Renal pelvis (tissue), 12 donors: ENCODE results near the gene TM9SF3. TPM values are rescaled to one million over a fixed set of nuclear protein-coding genes. Genes with fewer than 3 reads are reported as not detected.

ENCODE experiments used
- DNase-seq: peaks from one replicate; pipeline ENCODE4 v3.0.0-alpha.2; 2013
- long read RNA-seq, 16 experiments: transcript quantifications; one replicate each; lab custom pipeline, GENCODE V29; 2026
- polyA plus RNA-seq, 3 donors: library from polyadenylated mRNA; unstranded; fragments of 120-200 nt; gene quantifications; one replicate each; pipeline ENCODE4 v1.2.1, GENCODE V29; 2013; ENCODE audit not compliant: insufficient read length in 3 of 3

TM9SF3 gene
- polyA plus RNA-seq, result 100 to 1,000 TPM; 172 to 194 (median 185) TPM
- long read RNA-seq, donor 1, full-length matches to known transcripts, result 43 of 68 reads
- long read RNA-seq, donor 1, partial matches to known transcripts, result 25 of 68 reads
- long read RNA-seq, donor 1, other reads (novel, unspliced or antisense), result 0 of 68 reads
- long read RNA-seq, donor 2, full-length matches to known transcripts, result 38 of 65 reads
- long read RNA-seq, donor 2, partial matches to known transcripts, result 27 of 65 reads
- long read RNA-seq, donor 2, other reads (novel, unspliced or antisense), result 0 of 65 reads
- long read RNA-seq, donor 3, full-length matches to known transcripts, result 40 of 63 reads
- long read RNA-seq, donor 3, partial matches to known transcripts, result 23 of 63 reads
- long read RNA-seq, donor 3, other reads (novel, unspliced or antisense), result 0 of 63 reads
- long read RNA-seq, donor 4, full-length matches to known transcripts, result 29 of 45 reads
- long read RNA-seq, donor 4, partial matches to known transcripts, result 16 of 45 reads
- long read RNA-seq, donor 4, other reads (novel, unspliced or antisense), result 0 of 45 reads
- long read RNA-seq, donor 5, full-length matches to known transcripts, result 22 of 96 reads
- long read RNA-seq, donor 5, partial matches to known transcripts, result 74 of 96 reads
- long read RNA-seq, donor 5, other reads (novel, unspliced or antisense), result 0 of 96 reads
- long read RNA-seq, donor 6, full-length matches to known transcripts, result 45 of 78 reads
- long read RNA-seq, donor 6, partial matches to known transcripts, result 33 of 78 reads
- long read RNA-seq, donor 6, other reads (novel, unspliced or antisense), result 0 of 78 reads
- long read RNA-seq, donor 7, full-length matches to known transcripts, result 58 of 73 reads
- long read RNA-seq, donor 7, partial matches to known transcripts, result 15 of 73 reads
- long read RNA-seq, donor 7, other reads (novel, unspliced or antisense), result 0 of 73 reads
- long read RNA-seq, donor 8, full-length matches to known transcripts, result 19 of 24 reads
- long read RNA-seq, donor 8, partial matches to known transcripts, result 5 of 24 reads
- long read RNA-seq, donor 8, other reads (novel, unspliced or antisense), result 0 of 24 reads
- long read RNA-seq, donor 9, full-length matches to known transcripts, result 32 of 57 reads
- long read RNA-seq, donor 9, partial matches to known transcripts, result 25 of 57 reads
- long read RNA-seq, donor 9, other reads (novel, unspliced or antisense), result 0 of 57 reads
- long read RNA-seq, donor 10, full-length matches to known transcripts, result 25 of 69 reads
- long read RNA-seq, donor 10, partial matches to known transcripts, result 44 of 69 reads
- long read RNA-seq, donor 10, other reads (novel, unspliced or antisense), result 0 of 69 reads
- long read RNA-seq, donor 11, full-length matches to known transcripts, result 30 of 37 reads
- long read RNA-seq, donor 11, partial matches to known transcripts, result 7 of 37 reads
- long read RNA-seq, donor 11, other reads (novel, unspliced or antisense), result 0 of 37 reads
- long read RNA-seq, donor 12, full-length matches to known transcripts, result 56 of 87 reads
- long read RNA-seq, donor 12, partial matches to known transcripts, result 25 of 87 reads
- long read RNA-seq, donor 12, other reads (novel, unspliced or antisense), result 6 of 87 reads
- long read RNA-seq, donor 13, full-length matches to known transcripts, result 18 of 32 reads
- long read RNA-seq, donor 13, partial matches to known transcripts, result 14 of 32 reads
- long read RNA-seq, donor 13, other reads (novel, unspliced or antisense), result 0 of 32 reads
- long read RNA-seq, donor 14, result 0 reads
- long read RNA-seq, donor 15, full-length matches to known transcripts, result 99 of 144 reads
- long read RNA-seq, donor 15, partial matches to known transcripts, result 40 of 144 reads
- long read RNA-seq, donor 15, other reads (novel, unspliced or antisense), result 5 of 144 reads
- long read RNA-seq, donor 16, full-length matches to known transcripts, result 40 of 66 reads
- long read RNA-seq, donor 16, partial matches to known transcripts, result 26 of 66 reads
- long read RNA-seq, donor 16, other reads (novel, unspliced or antisense), result 0 of 66 reads

DNA sequence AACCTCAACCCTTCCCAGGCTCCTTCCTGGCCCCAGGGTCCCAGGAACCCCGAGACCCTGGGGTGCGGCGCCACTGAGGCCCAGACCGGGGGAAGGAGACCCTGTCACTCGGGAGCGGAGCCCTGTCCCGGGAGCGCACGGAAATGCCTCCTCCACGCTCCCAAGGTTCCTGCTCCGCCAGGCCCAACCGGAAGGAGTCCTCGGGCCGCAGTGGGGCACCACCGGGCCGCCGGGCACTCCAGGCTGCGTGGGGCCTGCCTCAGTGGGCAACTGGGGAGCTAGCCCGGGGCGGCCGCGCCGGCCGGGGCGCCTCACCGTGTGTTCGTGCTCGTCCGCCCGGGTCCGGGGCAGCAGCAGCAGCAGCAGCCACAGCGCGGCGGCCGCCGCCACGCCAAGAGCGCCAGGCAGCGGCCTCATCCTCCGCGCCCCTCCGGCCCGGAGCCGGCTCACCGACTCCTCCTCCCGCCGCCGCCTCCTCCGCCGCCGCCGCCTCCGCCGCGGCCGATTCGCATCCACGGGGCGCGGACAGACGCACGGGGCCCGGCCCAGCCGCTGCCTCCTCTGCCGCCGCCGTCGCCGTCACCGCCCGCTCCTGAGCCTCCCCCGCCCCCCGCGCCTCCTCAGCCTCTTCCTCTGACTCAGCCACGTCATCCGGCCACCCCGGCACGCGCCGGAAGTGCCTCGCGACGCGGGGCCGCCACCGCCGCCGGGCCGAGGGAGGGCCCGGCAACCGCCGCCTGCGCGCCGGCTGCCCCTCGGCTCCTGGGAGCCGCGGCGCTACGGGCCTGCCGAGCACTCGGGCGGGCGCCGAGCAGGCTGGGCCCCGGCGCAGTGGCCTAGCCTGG, at the start of gene TM9SF3:
Gene TM9SF3 (minus strand): TSS at position 594 of the 845 bp plus-strand sequence. CDS start 177 bp downstream, at position 417.
- DNase-seq, result peak; percentile 88

- DNase-seq, result no peak
Measured at GRCh38 chr10:96636551-96636950, 49.7 kb upstream of the TM9SF3 start.

DNA sequence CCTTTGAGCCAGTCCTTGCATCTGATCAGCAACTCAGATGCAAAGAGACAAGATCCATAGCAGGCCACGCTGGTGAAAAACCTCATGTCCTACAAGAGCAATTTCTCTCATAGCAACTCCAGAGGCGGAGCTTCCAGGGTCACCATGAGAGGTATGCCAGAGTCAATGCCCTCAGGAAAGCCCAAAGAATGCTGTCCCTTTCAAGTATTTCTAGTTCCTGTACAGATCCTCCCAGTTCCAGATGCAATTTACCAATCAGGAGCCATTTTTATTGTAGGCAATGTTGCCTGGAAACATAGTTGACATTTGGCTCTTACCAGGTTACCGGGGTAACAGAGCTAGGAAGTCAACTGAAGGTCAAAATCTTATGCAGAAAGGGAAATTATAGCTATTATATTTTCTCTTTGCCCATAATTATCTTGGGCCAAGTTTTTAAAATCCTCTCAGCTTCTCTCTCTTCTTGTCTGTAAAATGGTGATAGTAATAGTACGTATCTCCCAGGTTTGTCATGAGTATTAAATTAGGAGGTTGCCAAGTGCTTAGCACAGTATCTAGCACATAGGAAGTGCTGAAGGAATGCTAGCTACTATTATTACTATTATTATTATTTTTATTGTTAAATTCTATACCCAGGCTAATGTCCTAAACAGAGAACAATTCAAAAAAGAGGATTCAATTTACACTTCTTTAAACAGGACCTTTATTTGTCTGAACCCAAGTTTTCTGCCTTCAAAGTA, 46.3 kb upstream of the TM9SF3 start:
- peak; percentile 54 for DNase-seq

DNA sequence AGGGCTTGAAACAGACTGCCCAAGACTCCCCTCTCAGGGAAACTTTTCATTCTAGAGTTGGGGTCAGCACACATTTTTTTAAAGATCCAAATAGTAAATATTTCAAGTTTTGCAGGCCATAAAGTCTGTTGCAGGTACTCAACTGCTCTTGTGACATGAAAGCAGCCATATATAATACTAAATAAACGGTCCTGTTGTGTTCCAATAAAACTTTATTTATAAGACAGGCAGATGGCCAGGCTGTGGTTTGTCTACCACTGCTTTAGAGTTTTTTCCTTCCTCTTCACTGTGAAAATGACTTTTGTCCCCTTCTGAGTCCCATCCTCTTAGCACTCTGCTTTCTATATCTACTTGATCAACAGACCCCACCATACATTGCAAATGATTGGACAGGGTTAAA, 40.5 kb upstream of the TM9SF3 start:
- no peak for DNase-seq

GRCh38 chr10:96626795-96627194, 40.0 kb upstream of the TM9SF3 start:
- no peak for DNase-seq

- no peak for DNase-seq
Measured at GRCh38 chr10:96625173-96625572, 38.4 kb upstream of the TM9SF3 start.

DNA sequence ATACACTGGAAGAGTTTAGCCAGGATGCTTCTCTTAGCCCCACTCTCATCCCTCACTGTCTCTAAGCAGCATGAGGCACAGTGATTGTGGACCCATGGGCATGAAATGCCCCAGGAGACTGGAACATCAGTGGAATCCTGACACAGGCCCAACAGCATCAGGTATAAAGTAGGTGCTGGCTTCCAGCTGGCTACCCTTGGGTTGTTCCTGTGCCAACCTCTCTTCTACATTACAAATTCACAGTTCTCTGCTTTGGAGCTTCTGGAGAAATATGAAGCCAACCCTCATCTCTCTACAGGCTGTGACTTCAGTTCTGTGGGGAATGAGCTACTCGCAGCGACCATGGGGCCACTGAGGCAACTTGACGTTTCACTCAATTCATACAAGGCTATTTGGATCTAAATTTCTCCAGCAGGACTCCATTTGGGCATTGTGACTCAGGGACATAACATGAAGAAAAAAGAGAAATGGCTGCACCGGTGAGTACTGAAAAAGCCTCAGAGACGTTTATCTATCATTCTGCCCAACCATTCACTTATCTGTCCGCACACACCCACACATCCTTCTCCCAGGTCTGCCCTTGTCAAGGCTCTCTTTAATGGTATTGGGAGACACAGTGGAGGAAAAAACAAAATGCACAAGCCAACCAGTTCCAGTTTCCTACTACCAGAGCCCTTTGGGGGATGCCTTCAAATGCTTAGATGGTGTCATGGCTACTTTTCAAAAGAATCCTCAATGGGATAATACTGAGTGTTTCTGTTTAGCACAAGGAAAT, 35.4 kb upstream of the TM9SF3 start:
- DNase-seq, result no peak

DNA sequence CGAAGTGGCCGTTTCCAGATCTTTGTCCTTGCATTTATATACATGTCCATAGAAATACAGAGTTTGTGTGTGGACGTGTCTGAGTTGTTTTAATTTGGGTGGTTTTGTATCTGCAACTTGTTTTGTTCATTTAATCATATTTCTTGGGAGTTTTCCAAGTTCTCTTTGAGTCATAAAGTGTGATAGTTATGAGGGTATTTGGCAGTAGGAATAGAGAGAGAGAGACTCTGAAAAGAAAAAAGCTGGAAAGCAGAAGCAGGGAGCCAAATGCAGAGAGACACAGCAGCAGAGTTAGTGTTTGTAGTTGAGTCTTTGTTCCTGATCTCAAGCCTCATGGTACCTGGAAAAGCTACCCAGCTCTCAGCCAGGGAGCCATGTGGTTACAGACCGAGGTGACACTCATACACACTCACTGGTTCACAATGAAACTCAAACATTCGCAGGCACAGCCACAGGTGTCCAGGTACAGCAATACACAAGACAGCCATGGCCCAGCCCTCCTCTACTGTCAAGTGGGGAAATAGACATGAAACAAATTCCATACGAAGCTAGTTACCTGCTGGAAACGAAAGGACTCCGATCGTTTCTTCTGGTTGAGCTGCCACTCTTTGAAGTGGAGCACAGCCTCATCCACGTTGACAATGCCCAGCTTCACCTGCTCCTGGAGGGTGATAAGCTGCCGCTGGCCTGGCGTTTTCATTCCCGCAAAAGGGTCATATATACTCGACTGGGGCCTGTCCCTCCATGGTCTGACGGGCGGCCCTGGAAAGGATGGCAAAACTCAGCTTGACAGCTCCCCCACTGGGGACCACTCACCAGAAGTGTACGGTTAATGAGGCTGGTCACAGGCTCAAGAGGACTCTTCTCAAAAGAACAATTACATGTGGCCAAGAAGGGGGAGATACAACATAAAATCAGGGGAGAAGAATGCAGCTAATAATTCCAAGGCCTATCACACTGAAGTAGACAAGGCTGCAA, 33.3 kb upstream of the TM9SF3 start:
- no peak for DNase-seq

DNA sequence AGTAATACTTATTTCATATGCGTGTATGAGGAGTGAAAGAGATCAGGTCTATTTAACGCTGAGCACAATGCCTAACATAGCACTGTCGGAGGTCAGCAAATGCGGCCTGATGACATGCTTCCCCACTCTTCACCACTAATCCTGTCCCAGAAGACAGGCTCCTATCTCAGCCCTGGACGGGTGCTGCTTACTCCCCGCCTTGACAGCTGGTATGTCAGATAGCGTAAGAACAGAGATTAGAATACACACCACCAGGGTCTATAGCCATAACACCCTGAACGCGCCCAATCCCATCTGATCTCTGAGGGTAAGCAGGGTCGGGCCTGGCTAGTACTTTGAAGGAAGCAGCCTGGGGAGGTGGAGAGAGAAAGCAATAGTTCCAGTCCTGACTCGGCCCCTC, 32.3 kb upstream of the TM9SF3 start:
- DNase-seq, result no peak

DNA sequence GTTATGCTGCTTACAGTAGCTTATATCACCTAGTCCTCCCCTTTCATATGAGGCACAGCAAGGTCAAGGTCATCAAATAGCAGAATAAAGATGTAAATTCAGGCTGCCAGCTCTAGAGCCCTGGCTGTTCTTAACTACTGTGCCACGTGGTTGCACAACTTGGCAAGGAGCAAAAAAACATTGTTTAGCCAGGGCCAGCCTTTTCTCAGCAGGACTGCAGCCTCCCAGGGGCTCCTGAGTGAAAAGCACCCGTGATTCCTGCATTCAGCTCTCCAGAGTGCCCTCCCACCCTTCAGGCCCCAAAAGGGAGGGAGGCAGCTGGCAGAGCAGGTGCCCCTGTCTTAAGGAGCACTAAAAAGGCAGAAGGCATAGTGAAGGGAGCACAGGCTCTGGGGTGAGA, 31.8 kb upstream of the TM9SF3 start:
- DNase-seq, result no peak

GRCh38 chr10:96616961-96617360, 30.1 kb upstream of the TM9SF3 start:
- DNase-seq, result no peak

DNA sequence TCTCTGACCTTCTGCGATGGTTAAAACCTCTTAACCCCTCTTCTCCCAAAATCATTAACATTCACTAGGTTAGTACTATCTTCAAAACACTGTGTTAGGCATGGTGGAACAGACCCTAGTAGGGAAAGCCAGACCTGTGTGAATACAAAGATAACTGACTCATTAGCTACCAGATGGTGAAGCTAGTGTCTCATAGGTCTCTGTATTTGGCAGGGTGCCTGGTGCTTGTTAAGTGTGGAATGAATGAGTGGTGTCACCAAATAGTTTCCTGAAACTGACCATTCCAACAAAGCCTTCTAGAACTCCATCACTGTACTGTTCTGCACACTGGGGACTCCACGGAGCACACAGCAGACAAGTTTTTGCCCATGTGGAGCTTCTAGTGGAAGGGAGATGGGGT, 27.7 kb upstream of the TM9SF3 start:
- DNase-seq, result no peak

GRCh38 chr10:96613576-96613975, 26.8 kb upstream of the TM9SF3 start:
- DNase-seq, result no peak

DNA sequence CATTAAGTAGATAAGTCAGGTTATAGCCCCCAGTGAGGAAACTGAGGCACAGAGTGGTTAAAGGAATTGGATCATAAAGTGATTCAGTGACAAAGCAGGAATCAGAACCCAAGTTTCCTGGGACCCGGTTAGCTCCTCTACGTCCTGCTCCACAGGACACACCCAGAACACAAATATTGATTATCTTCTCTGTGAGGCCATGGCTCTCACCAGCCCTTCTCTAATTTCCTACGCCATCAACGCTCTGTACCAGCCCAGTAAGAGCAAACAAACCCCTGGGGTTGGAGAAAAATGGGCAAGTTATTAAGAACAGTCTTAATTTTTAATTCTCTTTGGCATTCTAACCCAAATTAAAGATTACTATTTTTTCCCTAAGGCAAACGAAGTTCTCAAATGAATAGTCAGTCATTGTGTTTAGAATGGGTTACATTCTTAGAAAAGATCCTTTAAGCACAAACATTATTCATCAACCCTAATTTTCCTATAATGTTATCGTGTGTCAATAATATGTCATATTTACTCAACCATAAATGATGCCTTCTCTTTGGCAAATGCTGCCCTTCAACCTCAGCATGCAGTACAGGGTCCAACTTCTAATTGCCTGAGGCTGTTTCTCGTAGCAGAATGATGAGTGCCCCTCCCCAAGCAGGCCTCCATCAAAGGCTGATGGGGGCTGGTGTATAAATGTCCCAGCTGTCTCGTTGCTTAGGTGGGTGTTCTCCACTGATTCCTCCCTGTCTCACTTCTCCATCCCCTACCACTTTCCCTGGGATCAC, 25.4 kb upstream of the TM9SF3 start:
- DNase-seq, result no peak

- DNase-seq, result no peak
Measured at GRCh38 chr10:96610817-96611216, 24.0 kb upstream of the TM9SF3 start.

DNA sequence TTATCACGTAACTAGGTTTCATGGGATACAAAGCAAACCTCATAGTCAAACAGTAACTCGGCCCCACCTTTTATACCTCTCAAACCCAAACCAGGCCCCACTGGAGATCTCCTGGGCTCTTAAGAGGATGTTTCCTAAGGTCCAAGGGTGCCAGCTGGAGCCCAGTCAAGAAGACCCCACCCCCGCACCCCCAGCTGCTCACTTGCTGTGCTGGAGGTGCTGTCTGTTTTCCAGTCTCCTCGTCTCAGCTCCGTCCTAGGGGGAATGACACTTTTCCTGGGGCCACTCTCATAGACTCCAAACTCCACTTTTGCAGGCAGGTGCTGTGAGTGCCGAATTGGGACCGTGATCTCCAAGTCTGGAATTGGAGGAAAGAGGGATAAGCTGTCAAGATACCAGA, 22.7 kb upstream of the TM9SF3 start:
- no peak for DNase-seq
